Epithelial cell of esophagus (primary cell): ENCODE data around the gene FAXDC2.

Experiments used
- DNase-seq: peaks from one replicate; pipeline ENCODE4 v3.0.0; 2010; ENCODE audit warnings: low read depth
- H3K4me3 ChIP-seq: 2 replicates; pipeline ENCODE4 v1.5.1; 2011; ENCODE audit warnings: mild to moderate bottlenecking, low read length, control low read depth
- CTCF ChIP-seq: IDR thresholded peaks from 2 replicates; pipeline ENCODE4 v1.5.1; 2011; ENCODE audit warnings: low read depth, mild to moderate bottlenecking, low read length, control low read depth, inconsistent platforms; ENCODE audit not compliant: insufficient read depth; ENCODE audit errors: missing control alignments

Gene FAXDC2

GRCh38 chr5:154851351-154851750 lies 948 bp upstream of the FAXDC2 start:
- TF ChIP-seq CTCF = no peak
- no peak overlapping the region for H3K4me3 ChIP-seq
- DNase-seq = no peak

GRCh38 chr5:154849791-154850201 lies 607 bp downstream of the FAXDC2 start:
- peak; percentile 45 for DNase-seq
- no peak overlapping the region for H3K4me3 ChIP-seq
- no peak for TF ChIP-seq CTCF

- no peak overlapping the region for H3K4me3 ChIP-seq
- TF ChIP-seq CTCF = no peak
- DNase-seq = no peak
These were observed 1.1 kb downstream of the FAXDC2 start for GRCh38 chr5:154849264-154849785.

- TF ChIP-seq CTCF = no peak
- DNase-seq = no peak
- no peak overlapping the region for H3K4me3 ChIP-seq
These were observed 5.6 kb downstream of the FAXDC2 start for GRCh38 chr5:154844809-154845208.

- DNase-seq = no peak
- TF ChIP-seq CTCF = no peak
- no peak overlapping the region for H3K4me3 ChIP-seq
These were observed 7.5 kb downstream of the FAXDC2 start for GRCh38 chr5:154842689-154843530.

GRCh38 chr5:154841273-154841661 lies 9.1 kb downstream of the FAXDC2 start:
- TF ChIP-seq CTCF = no peak
- no peak overlapping the region for H3K4me3 ChIP-seq
- DNase-seq = no peak
